Measurements from ENCODE around the gene ATG5.
"Not testable (repeated sequence)": the region's sequence is repeated elsewhere in the genome, so short reads cannot be mapped to it uniquely, and the experiment has no call there.

ATG5 gene

DNA sequence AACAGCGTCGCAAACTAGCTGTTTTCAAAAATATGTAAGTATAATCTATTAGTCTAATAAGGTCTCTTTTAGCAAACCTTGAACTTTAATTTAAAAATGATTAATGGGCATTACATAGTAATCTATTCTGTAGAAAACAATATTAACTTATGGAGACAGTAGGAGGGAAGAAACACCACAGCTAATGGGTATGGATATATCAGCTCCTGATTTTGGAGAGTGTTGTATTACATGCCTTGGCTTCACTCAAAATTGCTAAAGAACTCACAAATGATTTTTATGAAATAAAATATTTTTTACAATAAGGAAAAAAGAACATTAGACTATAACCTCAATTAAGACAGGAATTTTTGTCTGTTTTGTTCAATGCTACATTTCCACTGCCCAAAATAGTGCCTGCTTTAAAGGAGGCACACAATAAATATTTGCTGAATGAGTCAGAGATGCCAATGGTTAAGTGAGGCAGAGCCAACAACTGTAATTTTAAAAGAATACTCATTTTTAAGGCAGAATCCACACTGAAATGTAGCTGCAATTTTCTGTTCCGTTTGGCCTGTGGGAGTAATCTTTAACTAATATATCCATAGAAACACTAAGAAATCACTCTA is 15.7 kb downstream of the ATG5 start:
- DNase-seq (ENCODE audit: low read depth, low spot score), result no peak

DNA sequence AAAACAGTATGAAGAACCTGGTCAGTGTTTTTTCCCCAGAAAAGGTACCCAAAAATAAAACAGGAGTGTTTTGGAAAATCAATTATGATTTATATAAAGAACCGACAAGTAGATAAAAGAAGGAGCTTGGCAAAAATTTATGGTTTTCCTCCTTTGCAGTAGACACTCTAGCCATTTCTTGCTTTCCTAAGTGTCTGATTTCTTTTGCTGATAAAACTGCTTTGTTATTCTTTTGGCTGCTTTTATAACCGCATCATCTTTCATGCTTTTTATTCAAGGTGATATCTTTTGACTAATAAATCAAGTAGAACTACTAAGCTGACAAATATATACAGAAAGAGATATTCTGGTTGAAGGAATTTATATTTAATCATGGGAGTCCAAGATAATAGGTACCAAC is 16.6 kb downstream of the ATG5 start:
- no peak for DNase-seq (ENCODE audit: low read depth, low spot score)

DNA sequence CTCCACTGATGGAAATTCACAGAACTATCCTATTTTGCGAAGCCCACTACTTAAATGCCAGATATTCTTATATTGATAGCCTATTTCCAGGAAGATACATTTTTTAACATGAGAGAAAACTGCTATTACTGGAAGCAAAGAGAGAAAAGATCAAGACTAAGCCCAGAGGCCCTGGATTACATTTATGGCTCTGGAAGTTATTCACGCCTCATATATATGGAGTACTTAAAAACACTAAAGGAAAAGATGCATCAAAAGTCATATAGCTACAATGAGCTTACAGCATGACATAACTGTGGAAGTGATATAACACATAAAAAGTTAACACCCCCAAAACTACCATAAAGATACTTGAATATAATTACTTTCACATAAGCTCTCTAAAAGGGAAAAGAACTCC is 19.8 kb downstream of the ATG5 start:
- no peak for DNase-seq (ENCODE audit: low read depth, low spot score)

DNA sequence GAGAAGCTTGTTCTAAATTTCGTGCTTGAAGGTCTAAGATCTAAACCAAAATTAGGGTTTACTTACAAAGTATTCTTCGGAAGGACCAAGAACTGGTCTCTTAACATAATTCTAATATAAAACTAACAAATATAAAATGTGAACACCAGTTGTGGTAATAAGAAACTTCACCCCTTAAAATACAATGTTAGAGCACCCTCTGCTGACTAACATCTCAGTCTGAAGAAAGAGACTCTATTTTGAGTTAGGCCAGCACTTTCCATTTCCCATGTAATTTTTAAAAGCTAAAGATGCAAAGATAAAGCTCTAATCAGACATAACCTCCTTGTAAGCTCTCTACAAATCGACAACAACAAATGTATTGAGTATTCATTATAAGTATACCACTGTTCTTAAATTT is 24.6 kb downstream of the ATG5 start:
- no peak for DNase-seq (ENCODE audit: low read depth, low spot score)

DNA sequence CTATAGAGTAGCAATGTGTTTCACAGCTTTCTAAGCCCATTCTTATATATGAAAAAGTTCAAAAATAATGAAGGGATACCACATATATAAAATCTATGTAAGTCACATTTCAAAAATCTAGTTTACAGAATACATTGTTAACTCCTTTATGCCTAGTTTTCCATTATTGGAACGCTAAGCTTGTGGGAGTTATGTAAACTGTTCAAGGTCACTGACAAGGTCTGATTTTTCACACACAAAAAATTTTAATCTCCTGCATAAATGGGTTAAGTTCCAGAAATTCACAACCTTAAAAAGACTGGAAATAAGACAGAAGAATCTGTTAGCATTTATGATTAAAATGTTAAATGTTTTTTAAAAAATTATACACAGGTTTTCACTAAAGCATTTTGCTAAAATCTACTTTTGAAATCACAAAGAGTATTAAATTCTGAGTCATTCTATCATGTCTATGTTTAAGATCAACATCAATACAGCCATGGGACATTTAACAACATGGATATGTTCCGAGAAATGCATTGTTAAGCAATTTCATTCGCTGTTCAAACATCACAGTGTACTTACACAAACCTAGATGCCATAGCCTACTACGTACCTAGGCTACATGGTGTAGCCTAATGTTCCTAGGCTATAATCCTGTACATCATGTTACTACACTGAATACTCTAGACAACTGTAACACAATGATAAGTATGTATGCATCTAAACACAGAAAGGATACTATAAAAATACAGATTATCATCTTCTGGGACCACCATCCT is 25.4 kb downstream of the ATG5 start:
- no peak for DNase-seq (ENCODE audit: low read depth, low spot score)

DNA sequence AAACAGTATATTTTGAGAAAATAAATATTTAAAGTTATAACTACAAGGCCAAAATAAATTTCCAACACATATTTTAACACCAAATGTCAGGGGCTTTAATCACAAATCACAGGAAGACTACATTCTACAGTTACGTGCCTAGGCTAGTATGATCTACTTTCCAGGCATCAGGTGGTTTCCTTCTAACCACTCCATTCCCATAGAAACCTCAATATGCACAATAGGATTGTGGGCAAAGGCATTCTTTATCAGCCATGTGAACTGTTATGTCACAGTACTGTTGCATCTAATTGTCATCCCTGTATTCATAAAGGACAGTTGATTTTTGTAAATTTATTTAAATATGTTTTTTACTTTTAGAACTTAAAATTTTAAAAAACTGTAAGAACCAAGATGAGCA is 32.4 kb downstream of the ATG5 start:
- DNase-seq (ENCODE audit: low read depth, low spot score), result no peak

DNA sequence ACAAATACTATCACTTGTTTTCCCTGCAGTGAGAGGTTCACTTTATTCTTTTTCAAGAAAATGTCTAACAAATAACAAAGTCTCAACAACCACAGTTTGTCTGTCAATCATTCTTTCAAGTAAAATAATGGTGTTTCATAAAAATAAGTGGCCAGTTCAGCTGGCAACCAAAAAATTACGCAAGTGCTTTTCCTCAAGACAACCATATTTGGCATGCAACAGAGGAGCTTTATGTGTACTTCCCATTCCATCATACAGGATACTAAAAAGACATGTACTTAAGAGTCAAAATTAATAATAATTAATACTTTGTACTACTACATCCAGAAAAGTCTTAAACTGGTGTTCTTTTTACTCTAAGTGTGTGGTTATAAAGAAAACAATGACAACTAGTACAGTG is 34.6 kb downstream of the ATG5 start:
- DNase-seq (ENCODE audit: low read depth, low spot score), result no peak

DNA sequence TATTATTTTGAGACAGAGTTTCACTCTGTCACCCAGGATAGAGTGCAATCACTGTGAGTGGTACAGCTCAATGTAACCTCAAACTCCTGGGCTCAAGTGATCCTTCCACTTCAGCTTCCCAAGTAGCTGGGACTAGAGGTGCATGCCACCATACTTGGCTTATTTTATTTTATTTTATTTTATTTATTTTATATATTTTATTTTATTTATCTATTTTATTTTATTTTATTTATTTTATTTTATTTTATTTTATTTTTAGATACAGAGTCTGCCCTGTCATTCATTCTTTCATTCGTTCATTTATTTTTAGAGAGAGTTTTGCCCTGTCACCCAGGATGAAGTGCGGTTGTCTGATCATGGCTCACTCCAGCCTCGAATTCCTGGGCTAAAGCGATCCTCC is 35.5 kb downstream of the ATG5 start:
- DNase-seq (ENCODE audit: low read depth, low spot score), result no peak

DNA sequence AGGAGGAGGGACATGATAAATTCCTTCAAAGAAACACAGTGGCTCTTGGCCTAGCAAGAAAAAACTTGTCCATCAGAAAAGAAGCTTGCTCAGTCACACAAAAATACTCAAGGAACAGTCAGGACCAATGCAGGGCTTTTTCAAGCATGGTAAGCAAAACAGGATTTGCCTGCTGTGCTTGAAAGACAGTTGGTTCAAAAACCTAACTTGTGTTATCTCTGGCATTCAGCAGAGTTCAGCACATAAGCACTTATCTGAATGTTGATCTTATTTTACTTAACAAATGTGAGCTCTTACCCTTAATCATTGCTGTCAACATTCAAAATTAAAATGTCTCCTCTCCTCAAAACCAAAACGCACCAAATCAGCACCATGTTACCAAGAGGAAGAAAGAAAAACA is 38.3 kb downstream of the ATG5 start:
- no peak for DNase-seq (ENCODE audit: low read depth, low spot score)

DNA sequence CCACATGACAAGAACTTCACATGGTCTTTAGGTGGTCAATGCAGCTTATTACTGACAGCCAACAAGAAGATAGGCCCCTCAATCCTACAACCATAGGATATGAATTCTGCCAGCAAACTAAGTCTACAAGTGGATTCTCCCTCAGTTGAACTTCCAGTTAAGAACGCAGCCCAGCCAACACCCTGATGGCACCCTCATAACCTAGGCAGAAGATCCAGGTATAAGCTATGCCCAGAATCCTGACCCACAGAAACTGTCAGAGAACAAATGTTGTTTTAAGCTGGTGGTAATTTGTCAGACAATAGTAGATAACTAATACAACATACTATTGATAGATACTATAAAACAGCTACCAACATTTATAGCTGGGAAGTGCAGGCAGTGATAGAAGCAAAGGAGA is 38.8 kb downstream of the ATG5 start:
- DNase-seq (ENCODE audit: low read depth, low spot score), result no peak

DNA sequence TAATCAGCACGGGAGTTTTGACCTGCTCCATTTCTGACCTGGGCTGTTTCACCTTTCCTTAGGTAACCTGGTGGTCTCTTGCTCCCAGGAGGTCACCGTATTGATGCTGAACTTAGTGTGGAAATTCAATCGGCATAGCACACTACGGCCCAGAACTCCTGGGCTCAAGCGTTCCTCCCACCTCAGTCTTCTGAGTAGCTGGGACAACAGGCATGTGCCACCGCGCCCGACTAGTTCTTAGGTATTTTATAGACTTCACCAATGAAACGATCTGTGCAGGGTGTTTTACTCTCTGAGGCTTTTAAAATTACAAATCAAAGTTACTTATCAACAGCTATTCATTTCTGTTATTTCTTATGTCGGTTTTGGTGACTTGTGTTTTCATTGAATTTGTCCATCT is 42.1 kb downstream of the ATG5 start:
- no peak for DNase-seq (ENCODE audit: low read depth, low spot score)

DNA sequence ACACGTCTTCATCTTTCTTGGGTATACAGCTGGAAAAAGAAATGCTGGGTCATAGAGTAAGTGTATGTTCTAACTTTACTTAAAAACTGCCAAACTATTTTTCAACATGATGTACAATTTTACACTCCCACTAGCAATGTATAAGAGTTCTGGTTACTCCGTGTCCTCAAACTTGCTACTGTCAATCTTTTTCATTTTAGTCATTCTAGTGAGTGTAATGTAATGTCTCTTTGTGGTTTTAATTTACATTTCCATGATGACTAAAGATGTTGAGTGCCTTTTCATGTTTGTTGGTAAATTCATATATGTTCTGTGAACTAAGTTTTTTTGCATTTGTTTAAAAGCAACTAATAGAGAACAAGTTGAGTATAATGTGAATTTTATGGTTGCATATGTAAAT is 43.9 kb downstream of the ATG5 start:
- no peak for DNase-seq (ENCODE audit: low read depth, low spot score)

DNA sequence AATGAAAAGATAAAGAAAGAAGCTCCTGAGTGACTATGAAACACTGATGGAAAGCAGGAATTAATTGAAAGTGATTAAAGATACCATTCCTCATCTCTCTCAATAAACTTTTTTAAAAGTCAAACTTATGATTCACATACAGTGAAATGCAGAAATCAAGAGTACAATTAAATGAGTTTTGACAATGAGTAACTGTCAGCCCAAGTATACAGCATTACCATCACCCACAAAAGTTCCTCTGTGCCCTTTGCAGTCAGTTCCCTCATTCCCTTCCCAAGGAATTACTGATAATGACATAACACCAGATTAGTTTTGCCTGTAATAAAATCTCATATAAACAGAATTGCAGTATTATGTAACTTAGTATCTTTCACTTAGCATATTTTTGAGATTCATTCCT is 44.5 kb downstream of the ATG5 start:
- DNase-seq (ENCODE audit: low read depth, low spot score), result no peak

DNA sequence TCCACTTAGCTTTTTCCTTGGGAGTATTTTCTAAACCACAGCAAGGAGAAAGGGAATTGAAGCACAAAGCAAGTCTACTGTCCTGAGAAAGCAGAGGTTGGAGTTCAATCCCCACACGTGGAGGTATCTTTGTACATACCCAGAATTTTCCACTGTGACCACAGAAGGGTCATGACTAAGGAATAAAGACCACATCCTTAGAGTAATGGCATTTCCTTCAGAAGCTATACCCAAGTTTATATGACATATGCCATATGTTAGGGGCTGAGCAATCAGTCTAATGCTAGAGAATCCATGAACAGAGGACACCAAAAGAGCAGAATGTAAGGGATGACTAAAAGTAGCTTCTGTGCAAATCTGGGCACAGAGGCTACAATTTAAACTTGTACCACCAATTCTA is 46.4 kb downstream of the ATG5 start:
- DNase-seq (ENCODE audit: low read depth, low spot score), result no peak

DNA sequence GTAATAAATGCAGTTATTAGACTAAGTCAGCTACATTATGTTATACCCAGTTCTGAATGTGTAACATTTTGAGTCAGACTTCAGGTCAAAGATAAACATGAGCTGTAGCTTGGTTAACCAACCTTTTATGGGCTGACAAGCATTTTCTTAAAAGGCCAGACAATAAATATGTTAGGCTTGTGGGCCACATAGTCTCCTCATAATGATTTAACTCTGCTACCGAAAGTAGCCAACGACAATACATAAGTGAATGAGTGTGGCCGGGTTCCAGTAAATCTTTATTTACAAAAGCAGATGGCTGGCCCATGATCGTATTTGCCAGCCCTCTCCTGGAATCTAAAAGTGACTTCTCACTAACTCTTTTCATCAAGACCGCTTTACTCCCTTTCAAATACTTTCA is 49.9 kb downstream of the ATG5 start:
- no peak for DNase-seq (ENCODE audit: low read depth, low spot score)

DNA sequence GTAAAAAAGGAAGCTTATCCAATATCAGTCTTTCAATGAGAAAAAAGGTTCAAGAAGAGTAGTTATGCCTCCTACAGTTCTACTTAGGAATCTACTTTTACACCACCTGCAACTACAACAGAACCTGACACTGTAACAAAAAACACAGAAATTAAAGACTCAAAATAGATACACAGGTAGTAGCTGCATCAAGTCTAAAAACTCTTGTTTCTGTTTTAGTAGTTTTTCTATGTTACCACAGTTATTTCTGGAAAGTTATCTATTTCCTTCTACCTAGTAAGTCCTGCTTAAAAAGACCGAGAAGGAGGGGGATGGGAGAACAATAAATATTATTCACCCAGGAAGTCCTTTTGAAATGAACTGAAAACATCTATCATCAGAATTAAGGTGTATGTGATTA is 52.5 kb downstream of the ATG5 start:
- no peak for DNase-seq (ENCODE audit: low read depth, low spot score)

DNA sequence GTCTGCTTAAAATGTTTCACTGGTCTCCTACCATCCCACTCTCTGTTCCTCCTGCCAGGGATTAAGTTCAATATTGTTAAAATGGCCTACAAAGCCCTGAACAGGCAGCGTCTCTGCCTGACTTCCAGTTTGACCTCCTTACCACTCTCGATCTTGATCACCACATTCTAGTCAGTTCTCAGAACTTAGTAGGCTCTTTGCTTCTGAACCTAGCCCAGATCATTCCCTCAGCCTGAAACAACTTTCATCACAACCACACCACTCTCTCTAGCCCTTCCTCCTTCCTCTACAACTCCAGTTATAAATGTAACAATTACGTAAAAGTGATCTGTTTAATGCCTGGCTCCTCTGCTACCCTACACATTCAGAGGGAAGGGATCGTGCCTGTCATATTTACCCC is 53.3 kb downstream of the ATG5 start:
- no peak for DNase-seq (ENCODE audit: low read depth, low spot score)

DNA sequence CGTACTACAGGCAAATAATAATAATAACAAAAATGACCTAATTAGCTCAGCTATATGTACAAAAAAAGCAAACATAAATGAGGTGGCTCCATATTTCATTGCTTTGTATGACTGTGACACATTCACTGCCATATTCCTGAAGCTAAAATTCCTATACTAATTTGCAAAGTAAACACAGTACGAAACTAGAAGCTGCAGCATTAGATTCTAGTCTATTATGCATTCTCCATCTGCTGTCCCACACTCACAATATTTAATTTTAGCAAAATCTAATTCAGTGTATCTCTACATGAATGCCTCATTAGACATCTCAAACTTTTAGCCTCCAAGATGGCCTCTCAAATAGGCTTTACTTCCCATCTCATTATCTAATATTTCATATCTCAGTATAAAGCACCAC is 55.1 kb downstream of the ATG5 start:
- no peak for DNase-seq (ENCODE audit: low read depth, low spot score)

DNA sequence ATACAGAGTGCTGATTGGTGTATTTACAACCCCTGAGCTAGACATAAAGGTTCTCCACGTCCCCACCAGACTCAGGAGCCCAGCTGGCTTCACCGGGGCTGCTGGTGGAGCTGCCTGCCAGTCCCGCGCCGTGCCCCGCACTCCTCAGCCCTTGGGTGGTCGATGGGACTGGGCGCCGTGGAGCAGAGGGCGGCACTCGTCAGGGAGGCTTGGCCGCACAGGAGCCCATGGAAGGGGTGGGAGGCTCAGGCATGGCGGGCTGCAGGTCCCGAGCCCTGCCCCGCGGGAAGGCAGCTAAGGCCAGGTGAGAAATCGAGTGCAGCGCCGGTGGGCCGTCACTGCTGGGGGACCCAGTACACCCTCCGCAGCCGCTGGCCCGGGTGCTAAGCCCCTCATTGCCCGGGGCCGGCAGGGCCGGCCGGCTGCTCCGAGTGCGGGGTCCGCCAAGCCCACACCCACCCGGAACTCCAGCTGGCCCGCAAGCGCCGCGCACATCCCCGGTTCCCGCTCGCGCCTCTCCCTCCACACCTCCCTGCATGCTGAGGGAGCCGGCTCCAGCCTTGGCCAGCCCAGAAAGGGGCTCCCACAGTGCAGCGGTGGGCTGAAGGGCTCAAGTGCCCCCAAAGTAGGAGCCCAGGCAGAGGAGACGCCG is 56.2 kb downstream of the ATG5 start:
- not testable (repeated sequence) for DNase-seq (ENCODE audit: low read depth, low spot score)

DNA sequence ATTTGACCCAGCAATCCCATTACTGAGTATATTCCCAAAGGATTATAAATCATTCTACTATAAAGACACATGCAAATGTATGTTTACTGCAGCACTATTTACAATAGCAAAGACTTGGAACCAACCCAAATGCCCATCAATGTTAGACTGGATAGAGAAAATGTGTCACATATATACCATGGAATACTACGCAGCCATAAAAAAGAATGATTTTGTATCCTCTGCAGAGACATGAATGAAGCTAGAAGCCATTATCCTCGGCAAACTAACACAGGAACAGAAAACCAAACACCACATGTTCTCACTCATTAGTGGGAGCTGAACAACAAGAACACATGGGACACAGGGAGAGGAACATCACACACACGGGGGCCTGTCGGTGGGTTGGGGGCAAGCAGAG is 57.1 kb downstream of the ATG5 start:
- DNase-seq (ENCODE audit: low read depth, low spot score), result not testable (repeated sequence)

DNA sequence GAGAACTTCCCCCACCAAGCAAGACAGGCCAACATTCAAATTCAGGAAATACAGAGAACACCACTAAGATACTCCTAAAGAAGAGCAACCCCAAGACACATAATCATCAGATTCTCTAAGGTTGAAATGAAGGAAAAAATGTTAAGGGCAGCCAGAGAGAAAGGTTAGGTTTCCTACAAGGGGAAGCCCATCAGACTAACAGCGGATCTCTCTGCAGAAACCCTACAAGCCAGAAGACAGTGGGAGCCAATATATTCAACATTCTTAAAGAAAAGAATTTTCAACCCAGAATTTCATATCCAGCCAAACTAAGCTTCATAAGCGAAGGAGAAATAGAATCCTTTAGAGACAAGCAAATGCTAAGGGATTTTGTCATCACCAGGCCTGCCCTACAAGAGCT is 61.1 kb downstream of the ATG5 start:
- DNase-seq (ENCODE audit: low read depth, low spot score), result not testable (repeated sequence)

DNA sequence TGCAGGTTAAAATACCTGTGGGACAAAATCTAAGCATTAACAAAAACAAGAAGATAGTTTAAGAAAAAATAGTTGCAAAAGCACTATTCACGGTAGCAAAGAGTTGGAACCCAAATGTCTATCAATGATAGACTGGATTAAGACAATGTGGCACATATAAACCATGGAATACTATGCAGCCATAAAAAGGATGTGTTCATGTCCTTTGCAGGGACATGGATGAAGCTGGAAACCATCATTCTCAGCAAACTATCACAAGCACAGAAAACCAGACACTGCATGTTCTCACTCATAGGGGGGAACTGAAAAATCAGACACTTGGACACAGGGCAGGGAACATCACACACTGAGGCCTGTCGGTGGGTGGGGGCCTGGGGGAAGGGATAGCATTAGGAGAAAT is 65.8 kb downstream of the ATG5 start:
- DNase-seq (ENCODE audit: low read depth, low spot score), result not testable (repeated sequence)

DNA sequence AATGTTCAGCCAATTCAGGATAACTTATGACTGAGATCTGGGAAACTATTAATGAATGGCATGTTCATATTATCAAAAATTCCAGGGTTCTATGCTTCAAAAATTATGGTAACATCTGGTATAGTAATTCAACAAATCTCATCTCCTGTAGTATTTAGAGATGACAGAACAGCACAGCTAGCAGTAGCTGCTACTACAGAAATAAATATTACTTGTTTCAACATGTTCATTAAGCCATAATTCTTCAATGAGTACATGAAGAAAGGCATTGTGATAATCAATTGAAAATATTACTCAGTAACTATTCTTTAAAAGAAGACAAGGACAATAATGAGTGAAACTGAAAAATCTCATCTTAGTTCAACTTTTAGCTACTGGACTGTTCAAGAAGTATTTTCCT is 66.8 kb downstream of the ATG5 start:
- no peak for DNase-seq (ENCODE audit: low read depth, low spot score)
